Astrocyte of the cerebellum (primary cell): ENCODE results near the gene C1QL4.
"Not testable (repeated sequence)": the region's sequence is repeated elsewhere in the genome, so short reads cannot be mapped to it uniquely, and the experiment has no call there.

Source experiments
- DNase-seq: peaks from one replicate; pipeline ENCODE4 v3.0.0-alpha.2; 2011; ENCODE audit warnings: low read depth
- H3K4me3 ChIP-seq: 2 replicates; pipeline ENCODE4 v1.5.1; 2011; ENCODE audit warnings: mild to moderate bottlenecking, low read depth, low read length, moderate library complexity
- in situ Hi-C: cut with HindIII; loops from 2 replicates; pipeline ENCODE4 v1.10.0; 2017; ENCODE audit warnings: low sequenced_read_pairs
- TF ChIP-seq, protein P1 (sequence below): IDR thresholded peaks from 2 replicates; pipeline ENCODE4 v1.5.1; 2012; ENCODE audit warnings: low read length, low read depth, moderate library complexity, mild to moderate bottlenecking; ENCODE audit errors: missing control alignments

C1QL4 gene

DNA sequence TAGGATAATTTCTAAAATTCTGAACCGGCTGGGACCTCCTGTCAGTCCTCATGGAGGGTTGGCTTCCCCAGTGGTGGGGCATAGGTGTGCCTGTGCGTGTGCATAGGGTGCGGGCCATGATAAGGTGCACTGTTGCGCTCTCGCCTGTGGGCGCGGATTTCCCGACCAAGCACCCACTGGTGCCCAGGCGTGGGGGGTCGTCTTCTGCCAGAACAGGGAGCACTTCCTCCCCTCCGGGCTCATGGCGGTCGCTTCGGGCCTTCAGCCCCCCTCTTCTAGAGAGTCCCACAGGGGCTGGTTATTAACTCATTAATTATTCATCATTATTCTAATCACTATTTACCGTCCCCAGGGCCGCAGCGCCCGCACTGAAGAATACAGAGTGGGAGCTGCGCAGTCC is 2.8 kb downstream of the C1QL4 start:
- TF ChIP-seq, protein P1, sequence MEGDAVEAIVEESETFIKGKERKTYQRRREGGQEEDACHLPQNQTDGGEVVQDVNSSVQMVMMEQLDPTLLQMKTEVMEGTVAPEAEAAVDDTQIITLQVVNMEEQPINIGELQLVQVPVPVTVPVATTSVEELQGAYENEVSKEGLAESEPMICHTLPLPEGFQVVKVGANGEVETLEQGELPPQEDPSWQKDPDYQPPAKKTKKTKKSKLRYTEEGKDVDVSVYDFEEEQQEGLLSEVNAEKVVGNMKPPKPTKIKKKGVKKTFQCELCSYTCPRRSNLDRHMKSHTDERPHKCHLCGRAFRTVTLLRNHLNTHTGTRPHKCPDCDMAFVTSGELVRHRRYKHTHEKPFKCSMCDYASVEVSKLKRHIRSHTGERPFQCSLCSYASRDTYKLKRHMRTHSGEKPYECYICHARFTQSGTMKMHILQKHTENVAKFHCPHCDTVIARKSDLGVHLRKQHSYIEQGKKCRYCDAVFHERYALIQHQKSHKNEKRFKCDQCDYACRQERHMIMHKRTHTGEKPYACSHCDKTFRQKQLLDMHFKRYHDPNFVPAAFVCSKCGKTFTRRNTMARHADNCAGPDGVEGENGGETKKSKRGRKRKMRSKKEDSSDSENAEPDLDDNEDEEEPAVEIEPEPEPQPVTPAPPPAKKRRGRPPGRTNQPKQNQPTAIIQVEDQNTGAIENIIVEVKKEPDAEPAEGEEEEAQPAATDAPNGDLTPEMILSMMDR, result no peak
- H3K4me3 ChIP-seq, result no peak overlapping the region
- in situ Hi-C loops, result no loop called here
- DNase-seq, result no peak

DNA sequence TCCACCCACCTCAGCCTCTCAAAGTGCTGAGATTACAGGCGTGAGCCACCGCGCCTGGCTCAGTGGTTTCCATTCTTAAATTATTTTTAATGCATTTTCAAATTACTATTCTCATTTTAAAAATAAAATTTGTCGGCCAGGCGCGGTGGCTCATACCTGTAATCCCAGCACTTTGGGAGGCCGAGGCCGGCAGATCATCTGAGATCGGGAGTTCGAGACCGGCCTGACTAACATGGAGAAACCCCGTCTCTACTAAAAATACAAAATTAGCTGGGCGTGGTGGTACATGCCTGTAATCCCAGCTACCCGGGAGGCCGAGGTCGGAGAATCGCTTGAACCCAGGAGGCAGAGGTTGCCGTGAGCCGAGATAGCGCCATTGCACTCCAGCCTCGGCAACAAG is 3.2 kb downstream of the C1QL4 start:
- DNase-seq, in situ Hi-C loops, H3K4me3 ChIP-seq: not testable (repeated sequence)

DNA sequence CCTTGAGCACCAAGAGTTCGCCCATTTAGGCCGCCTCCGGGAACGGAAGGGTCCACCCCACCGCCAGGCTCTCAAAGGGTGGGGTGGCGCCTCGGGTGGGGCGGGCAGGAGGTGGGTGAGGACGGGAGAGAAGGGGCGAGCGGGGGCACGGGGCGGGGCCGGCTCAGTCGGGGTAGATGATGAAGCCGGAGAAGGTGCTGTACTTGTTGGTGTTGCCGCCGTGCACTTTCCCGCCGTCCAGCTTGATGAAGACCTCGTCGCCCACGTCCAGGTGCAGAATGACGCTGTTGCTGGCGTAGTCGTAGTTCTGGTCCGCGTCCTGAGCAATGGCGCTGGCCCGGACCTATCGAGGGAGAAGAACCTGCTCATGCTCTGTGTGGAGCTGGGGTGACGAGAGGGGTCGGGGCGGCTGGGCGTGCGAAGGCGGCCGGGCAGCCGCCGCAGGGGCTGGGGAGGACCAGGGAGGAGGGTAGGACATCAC is 4.1 kb downstream of the C1QL4 start:
- peak overlapping the region; percentile 14 for H3K4me3 ChIP-seq
- TF ChIP-seq, protein P1, result no peak

DNA sequence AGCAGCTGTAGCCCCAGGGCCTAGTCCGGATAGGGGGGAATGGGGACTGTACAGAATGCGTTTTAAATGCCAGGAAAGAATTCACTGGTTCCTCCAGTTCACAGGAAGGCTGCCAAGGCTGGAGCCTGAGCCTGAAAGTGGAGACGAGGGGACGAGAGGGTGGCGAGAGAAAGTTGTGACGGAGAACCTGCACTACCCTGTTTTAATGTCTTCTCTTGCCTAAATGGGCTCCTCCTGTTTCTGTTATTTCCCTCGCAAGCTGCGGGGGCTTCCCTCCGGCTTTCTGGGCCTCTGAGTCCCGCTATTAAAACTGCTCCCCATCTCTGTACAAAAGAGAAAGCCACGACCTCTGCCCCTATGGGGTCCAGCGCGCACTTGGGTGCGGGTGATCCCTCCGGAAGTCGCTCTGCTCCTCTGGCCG is 4.5 kb downstream of the C1QL4 start:
- TF ChIP-seq, protein P1, result no peak
- DNase-seq, result no peak
- in situ Hi-C loops, result no loop called here
- H3K4me3 ChIP-seq, result no peak overlapping the region

More for the DNA sequence above, 4.1 kb downstream of the C1QL4 start:
- in situ Hi-C loops, result no loop called here
- DNase-seq, result no peak

DNA sequence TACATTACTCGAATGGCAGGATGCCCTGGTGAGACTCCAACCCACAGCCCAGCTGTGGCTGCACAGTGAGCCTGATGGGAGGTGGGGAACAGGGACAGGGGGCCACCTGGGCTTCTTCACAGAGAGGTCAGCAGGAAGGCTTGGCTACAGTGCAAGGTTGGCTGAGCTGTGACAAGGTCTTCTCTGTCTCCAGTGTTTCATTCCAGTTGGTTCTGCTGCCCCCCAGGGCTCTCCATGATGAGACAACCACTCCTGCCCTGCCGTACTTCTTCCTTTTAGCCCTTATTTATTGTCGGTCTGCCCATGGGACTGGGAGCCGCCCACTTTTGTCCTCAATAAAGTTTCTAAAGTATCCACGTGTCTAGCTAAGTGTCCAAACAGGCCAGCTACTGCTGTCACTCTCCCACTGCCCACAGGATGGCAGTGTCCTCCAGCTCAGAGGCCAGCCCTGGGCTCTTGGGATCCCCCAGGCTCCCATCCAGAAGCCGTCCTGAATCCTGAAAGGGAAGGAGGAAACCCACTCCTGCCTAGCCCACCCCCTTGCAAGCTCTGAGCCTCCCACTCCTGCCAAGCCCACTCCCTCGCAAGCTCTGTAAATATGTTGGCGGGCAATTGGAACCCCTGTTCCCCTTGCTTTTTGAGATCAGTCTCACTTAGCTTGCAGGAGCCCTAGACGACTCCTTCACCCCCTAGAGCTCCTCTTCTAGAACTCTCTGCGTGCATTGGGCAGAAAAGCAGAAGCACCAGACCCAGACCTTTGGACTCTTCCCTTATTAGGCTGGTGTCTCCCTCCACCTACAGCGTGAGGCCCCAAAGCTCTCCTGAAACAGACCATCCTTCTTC is 5.4 kb downstream of the C1QL4 start:
- peak; percentile 39 for DNase-seq
- TF ChIP-seq, protein P1, result peak; percentile 82
- H3K4me3 ChIP-seq, result no peak overlapping the region
- in situ Hi-C loops, result no loop called here

DNA sequence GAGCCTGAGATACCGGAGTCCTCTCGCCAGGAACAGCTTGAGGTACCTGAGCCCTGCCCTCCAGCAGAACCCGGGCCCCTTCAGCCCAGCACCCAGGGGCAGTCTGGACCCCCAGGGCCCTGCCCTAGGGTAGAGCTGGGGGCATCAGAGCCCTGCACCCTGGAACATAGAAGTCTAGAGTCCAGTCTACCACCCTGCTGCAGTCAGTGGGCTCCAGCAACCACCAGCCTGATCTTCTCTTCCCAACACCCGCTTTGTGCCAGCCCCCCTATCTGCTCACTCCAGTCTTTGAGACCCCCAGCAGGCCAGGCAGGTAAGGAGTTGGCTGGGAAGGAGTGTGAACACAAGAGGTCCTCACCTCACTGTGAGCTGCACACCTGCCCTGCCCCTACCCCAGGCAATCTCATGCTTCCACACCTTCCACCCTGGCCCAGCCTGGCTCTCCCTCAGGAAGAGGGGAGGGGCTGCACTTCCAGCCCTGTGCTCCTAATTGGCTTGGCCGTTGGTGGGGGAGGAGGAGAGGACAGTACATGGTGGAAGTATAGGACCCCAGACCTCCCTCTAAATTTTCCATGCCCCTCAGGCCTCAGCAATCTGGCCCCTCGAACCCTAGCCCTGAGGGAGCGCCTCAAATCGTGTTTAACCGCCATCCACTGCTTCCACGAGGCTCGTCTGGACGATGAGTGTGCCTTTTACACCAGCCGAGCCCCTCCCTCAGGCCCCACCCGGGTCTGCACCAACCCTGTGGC is 6.2 kb downstream of the C1QL4 start:
- TF ChIP-seq, protein P1, result no peak
- in situ Hi-C loops, result no loop called here
- DNase-seq, result no peak
- H3K4me3 ChIP-seq, result no peak overlapping the region
